ELF-1 (cell line): Measurements from ENCODE around the gene VSIG4.
A peak's percentile ranks its signal among the peaks of the same experiment; 100 is the strongest.

Source experiments
- DNase-seq: peaks from one replicate; pipeline ENCODE4 v3.0.0-alpha.2; 2016; ENCODE audit warnings: low read depth, low spot score

Gene VSIG4

GRCh38 chrX:66008328-66008970, 31.4 kb downstream of the VSIG4 start:
- no peak for DNase-seq

GRCh38 chrX:66007851-66008250, 32.0 kb downstream of the VSIG4 start:
- no peak for DNase-seq

- no peak for DNase-seq
These were observed 33.9 kb downstream of the VSIG4 start for GRCh38 chrX:66005830-66006449.

GRCh38 chrX:66004928-66005829, 34.7 kb downstream of the VSIG4 start:
- no peak for DNase-seq

GRCh38 chrX:66002824-66003680, 36.8 kb downstream of the VSIG4 start:
- no peak for DNase-seq

- no peak for DNase-seq
These were observed 38.3 kb downstream of the VSIG4 start for GRCh38 chrX:66001596-66001995.

GRCh38 chrX:66000628-66001272, 39.1 kb downstream of the VSIG4 start:
- DNase-seq: no peak

GRCh38 chrX:66000178-66000577, 39.7 kb downstream of the VSIG4 start:
- no peak for DNase-seq

GRCh38 chrX:65999563-66000148, 40.2 kb downstream of the VSIG4 start:
- DNase-seq: no peak

GRCh38 chrX:65999029-65999562, 40.8 kb downstream of the VSIG4 start:
- no peak for DNase-seq

GRCh38 chrX:65997978-65998717, 41.7 kb downstream of the VSIG4 start:
- no peak for DNase-seq

GRCh38 chrX:65994519-65995506, 45.1 kb downstream of the VSIG4 start:
- no peak for DNase-seq

- DNase-seq: no peak
These were observed 45.9 kb downstream of the VSIG4 start for GRCh38 chrX:65993915-65994460.

- no peak for DNase-seq
These were observed 46.5 kb downstream of the VSIG4 start for GRCh38 chrX:65993332-65993731.

GRCh38 chrX:65990702-65991101, 49.2 kb downstream of the VSIG4 start:
- no peak for DNase-seq

GRCh38 chrX:65987811-65988210, 52.1 kb downstream of the VSIG4 start:
- no peak for DNase-seq

GRCh38 chrX:65985922-65986588, 53.8 kb downstream of the VSIG4 start:
- DNase-seq: peak; percentile 78

- DNase-seq: no peak
These were observed 54.7 kb downstream of the VSIG4 start for GRCh38 chrX:65985211-65985610.
